ENCODE data around the gene OR10G2. TPM values are rescaled to one million over a fixed set of nuclear protein-coding genes. Genes with fewer than 3 reads are reported as not detected.

The OR10G2 gene
- total RNA-seq, 1 donor from 2014 or later, result not detected

GRCh38 chr14:21589317-21589716 lies 45.4 kb downstream of the OR10G2 start:
- no peak for DNase-seq (ENCODE audit: low read depth in 2 of 2)

Other genes with a start within 250 kb of the OR10G2 start
- 40.1 and 46.8 TPM in 2 replicates for gene CHD8, start 178.8 kb downstream of the OR10G2 start, total RNA-seq
- gene RAB2B, start 158.0 kb downstream of the OR10G2 start, total RNA-seq, result 18.1 and 31.7 TPM in 2 replicates
- gene TOX4, start 157.7 kb downstream of the OR10G2 start, total RNA-seq, result 15.9 and 19.2 TPM in 2 replicates
- gene METTL3, start 123.6 kb downstream of the OR10G2 start, total RNA-seq, result 34.4 and 66.9 TPM in 2 replicates
- gene SALL2, start 108.6 kb downstream of the OR10G2 start, total RNA-seq, result 0.44 and 0.60 TPM in 2 replicates
- not detected in 2 replicates for gene OR10G3, start 54.9 kb downstream of the OR10G2 start, total RNA-seq
- gene OR4E2, start 18.9 kb upstream of the OR10G2 start, total RNA-seq, result not detected in 2 replicates
- gene OR4E1, start 38.9 kb upstream of the OR10G2 start, total RNA-seq, result not detected in 2 replicates

All from lung microvascular endothelial cell (primary cell).